GM18505 (cell line): ENCODE measurements around the gene C12orf75.

Experiments
- ATAC-seq: cut with Tn5 transposase; IDR thresholded peaks from one replicate; pipeline ENCODE4 v1.9.1; 2021; ENCODE audit not compliant: unreplicated experiment
- POLR2A ChIP-seq: IDR thresholded peaks from 4 replicates; pipeline ENCODE4 v1.6.1; 2011; ENCODE audit warnings: borderline replicate concordance; ENCODE audit not compliant: insufficient read depth, insufficient read length; ENCODE audit errors: extremely low read depth

Gene C12orf75

DNA sequence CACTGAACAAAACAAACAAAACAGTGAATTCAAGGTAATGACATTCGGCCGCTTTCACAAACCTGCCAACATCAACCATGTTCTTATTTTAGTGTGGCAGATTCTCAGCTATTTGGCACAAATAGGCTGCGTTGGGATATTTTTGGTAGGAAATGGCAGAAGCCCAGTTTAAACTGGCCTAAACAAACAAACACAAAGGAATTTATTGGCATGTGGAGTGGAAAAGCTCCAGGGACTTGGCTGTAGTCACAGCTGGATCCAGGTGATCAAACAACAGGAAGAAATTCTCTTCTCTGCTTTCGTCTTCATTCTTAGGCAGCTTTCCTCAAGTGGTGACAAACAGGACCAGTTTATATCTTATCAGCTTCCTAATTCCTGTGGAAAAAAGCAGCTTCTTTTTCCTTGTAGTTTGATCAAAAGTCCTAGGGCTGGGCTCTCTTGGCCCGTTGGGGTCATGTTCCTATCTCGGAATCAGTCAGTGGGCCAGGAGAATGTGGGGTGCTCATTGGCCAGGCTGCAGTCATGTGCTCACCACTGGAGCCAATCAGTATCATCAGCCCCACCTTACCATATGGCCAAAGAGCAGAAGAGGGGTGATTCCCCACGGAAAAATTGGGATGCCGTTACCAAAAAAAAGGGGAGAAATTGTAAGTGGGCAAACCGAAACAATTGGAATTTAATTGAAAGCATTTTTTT is 22.6 kb downstream of the C12orf75 start:
- ATAC-seq = no peak
- no peak for TF ChIP-seq POLR2A

DNA sequence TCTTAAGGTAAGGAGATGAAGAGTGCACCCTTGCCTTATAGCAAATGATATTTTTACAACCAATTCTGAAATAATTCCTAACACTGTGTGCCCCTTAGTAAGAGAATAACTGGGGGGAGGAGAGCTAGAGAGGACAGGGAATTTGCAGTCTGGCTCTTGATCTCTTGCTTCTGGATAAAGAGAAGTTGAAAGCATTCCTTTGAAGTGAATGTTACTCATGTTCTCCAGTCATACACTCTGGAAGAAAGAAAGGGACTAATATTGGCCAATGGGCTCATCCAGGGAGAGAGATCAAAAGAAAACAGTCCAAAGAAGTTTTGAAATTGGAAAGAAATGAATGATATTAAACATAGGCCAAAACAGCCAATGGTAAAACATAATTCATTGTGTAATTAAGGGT is 25.3 kb downstream of the C12orf75 start:
- no peak for ATAC-seq
- no peak for TF ChIP-seq POLR2A

DNA sequence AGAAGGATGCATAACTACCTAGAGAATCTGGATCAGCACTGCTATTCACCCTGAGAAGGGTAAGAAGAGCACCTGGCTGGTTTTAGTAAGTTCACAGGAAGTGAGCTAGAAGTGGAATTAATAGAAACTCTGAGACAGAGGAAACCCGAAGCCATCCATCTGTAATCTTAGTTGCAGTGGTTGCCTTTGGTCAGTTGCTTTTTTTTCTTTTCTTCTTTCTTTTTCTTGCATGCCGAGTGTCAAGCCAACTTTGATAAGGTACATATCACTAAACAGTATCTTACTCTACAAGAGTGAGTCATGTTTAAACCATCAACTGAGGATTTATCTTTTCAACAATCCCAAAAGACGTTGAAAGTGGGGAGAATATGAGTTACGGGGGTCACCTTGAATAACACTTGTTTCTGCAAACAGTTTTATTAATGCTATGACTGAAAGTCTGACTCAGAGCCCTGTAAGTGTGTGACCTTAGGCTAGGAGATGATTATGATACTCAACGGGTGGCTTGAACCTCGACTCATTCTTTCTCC is 26.7 kb downstream of the C12orf75 start:
- TF ChIP-seq POLR2A = no peak
- peak; percentile 72 for ATAC-seq

DNA sequence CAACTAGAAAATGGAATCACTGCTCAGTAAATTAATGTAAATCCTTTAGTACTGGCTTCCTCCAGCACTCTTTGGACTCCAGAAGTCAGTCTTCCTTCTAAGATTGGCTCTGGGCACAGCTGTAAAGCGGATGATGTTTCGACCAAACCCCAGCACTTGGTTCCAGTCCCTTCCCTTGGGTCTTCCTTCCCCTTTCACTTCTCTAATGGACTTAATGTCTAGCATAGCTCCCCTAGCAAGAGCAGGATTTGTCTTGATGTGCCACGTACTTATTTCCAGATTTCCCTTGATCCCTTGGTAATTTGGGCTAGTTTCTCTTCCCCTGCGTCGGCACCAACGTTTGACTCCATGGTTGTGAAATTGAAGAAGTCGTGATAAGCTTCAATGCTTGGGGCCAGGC is 28.3 kb downstream of the C12orf75 start:
- no peak for TF ChIP-seq POLR2A
- no peak for ATAC-seq

DNA sequence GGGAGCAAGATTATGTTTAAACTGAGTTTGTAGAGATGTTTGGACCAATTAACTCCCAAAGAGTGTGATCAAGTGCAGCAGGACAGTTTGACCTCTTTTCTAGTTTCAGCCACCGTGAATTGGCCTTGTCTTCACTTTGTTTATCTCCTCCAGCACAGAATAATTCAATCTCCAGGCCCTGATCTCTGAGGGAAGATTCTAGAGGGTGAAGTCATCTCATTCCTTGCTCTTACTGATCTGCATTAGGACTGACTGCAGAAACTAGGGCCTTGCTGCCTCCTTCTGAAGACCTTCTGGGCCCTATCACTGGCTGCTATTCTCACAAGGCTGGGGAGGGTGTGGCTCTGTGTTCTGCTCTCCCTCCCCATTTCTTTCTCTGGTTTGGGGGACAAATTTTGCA is 29.4 kb downstream of the C12orf75 start:
- no peak for TF ChIP-seq POLR2A

DNA sequence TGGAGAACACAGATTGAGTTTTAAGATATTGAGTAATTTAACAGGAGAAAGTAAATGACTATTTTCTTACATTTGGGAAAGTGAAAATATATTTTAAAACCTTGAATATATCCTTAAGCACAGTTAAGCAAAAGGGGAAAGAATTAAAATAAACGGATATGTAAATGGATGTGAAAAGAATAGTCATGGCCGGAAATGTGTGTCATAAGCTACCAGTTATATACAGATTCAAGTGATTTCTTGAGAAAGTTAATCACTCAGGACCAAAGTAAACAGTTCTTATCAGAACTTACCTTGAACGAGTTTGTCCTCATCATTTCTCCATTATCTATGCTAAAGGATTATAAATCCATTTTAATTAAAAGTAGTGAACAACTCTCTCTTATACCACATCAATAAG is 33.4 kb downstream of the C12orf75 start:
- ATAC-seq = no peak
- no peak for TF ChIP-seq POLR2A

More for the DNA sequence above, 29.4 kb downstream of the C12orf75 start:
- ATAC-seq = no peak

DNA sequence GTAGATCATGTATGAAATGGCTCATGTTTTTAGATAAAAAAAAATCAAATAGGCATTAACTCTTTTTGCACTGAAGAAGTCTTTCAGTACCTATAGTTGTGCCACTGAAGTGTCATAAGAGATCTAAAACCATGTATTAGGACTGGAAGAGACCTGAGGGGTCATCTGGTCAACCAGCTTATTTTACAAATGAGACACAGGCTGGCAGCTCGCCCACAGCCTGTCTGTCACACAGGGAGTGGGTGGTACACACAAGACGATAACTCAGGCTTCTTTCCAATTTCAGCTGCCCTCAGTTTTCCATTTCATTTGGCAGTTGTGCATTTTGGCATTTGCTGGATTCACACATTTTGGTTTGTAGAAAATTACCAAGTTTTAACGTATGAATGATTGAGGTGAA is 34.7 kb downstream of the C12orf75 start:
- TF ChIP-seq POLR2A = no peak
- ATAC-seq = no peak

DNA sequence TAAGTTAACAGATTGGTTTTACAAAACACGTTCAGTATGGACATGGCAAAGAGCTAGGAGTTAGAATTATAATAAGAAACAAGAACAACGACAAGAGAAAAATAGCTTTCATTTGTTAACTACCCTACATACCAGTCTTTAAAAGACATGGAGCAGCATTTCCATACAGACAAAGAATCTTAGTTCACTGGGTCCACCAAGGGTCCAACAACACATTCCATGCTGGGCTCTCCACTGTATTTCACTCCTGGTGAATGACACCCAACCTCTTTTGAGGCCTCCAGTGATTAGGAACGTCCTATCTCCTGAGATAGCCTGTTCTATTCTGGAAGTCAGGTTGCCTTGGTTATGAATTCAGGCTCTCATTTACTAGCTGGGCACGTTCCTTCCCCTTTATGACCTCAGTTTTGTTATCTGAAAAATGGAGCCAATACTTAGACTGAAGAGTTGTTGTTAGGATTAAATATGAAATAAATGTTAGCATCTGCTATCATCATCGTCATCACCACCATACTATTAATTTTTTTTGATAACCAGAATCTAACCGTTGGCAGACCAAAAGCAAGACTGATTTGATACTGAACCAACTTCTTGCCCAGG is 37.7 kb downstream of the C12orf75 start:
- no peak for ATAC-seq
- TF ChIP-seq POLR2A = no peak

DNA sequence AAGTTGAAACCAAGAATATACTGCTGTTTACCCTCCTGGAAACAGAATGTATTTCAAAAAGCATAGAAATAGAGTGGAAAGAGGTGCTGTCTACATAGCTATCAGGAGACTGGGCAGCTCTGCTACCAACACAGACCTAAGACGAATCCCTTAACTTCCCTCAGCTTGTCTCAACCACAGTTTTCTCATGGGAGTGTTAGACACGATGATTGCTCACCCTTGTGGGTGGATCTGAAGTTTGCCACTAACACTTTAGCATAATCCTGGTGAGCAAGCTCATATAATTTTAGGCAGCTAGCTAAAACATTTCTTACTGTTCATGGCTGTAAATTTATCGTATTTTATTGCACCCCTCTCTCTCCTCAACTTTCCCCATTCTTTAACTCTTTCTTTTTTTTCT is 38.5 kb downstream of the C12orf75 start:
- no peak for TF ChIP-seq POLR2A
- ATAC-seq = no peak

DNA sequence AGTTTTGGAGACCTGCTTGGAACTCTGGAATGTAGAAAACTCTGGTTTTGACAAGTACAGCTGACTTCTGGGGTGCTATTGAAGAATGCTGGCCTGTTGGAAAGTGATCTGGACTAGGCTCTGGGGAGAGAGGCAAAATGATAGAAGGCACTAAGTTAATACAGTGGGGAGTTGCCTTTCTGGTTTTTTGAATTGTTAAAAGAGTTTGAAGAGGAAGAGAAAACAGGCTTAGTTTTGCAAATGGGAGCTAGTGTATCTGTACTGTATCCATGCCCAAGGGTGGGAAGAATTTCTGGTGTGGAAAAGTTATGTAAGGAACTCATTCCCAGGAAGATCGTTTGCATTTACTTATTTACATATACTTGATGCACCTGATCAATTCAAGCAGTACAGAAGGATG is 43.8 kb downstream of the C12orf75 start:
- TF ChIP-seq POLR2A = no peak
- no peak for ATAC-seq

DNA sequence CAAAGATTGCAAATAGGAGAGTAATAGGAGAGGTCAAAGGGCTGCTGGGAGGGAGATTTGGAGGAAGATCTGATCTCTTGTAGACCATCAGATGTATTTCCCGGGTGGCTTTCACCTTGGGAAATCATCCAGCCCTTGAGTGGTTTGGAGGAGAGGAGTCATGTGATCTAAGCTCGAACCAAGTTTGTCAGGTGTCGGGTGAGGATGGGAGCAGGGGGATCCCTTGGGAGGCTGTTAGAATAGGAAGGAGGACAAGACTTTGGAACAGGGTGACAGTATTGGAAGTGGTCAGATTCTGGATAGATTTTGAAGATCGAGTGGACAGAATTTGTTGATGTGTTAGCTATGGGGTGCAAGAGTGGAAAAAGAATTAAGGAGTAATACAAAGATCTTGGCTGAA is 46.6 kb downstream of the C12orf75 start:
- no peak for TF ChIP-seq POLR2A
- no peak for ATAC-seq

DNA sequence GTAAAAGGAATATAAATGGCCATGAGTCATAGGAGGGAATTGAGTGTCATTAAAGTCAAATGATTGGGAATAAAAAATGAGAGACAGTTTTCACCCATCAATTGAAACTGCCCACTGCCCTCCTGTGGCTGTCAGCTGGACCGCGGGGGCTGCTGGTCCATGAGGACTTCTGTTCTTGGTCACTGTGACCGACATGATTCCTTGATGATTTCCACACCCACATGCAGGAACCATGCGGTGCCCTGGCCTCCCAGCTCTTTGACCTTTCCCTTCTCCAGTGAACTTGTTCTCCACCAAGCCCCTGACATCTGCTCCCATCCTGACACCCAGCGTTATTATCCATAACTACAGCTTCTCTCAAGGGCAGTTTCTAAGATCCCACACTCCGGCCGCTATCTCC is 48.4 kb downstream of the C12orf75 start:
- TF ChIP-seq POLR2A = no peak
- no peak for ATAC-seq

DNA sequence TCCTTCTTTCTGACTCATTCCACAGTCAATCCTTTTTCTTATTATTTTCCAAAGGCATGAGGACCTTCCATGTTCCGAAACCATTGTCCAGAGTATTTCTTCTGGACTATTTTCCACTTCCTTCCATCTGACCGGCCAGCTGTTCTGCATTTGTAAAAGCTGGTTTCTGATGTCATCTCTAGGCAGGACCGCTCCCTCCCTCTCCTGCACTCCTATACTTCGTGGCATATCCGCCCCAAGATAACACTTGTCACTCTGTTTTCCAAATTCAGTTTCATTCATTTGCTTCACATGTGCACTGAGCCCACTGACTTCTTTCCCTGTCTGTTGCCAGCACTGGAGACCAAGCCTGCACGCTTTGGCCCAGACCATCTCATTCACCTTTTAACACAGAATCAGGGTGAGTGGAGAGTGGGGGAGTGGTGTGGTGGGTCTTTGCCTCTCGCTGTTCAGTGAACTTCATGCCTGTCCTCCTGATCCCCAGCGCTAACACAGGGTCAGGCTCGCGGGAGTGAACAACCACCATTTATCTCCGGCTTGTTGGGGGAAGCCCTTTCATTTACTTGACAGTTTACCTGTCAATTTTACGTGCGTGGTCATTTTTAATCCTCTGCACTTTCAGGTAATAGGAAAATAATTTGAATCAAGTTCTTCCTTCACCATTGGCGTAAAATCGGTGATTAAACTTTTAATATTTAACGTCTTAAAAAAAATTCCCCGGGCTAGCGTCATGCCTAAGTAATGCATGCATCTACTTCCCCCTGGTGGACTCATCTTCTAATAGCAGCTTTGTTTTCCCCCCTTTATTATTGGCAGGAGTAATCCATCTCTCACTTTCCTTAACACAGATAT is 52.5 kb downstream of the C12orf75 start:
- ATAC-seq = no peak
- TF ChIP-seq POLR2A = no peak
